BJ (cell line): Measurements from ENCODE around the gene ABCA13. TPM values are rescaled to one million over a fixed set of nuclear protein-coding genes. Genes with fewer than 3 reads are reported as not detected.

Source experiments
- CTCF ChIA-PET: fragments of 350-600 bp; formaldehyde crosslinking; extraction: SDS; loops from one replicate; lab custom pipeline; 2021; ENCODE audit warnings: antibody characterized with exemption, inconsistent platforms; lab: Yijun Ruan, JAX
- POLR2A ChIA-PET: fragments of 300-600 bp; sonication (Branson Sonifier 250); formaldehyde crosslinking; extraction: SDS; loops from one replicate; lab custom pipeline; 2021; ENCODE audit warnings: antibody characterized with exemption; lab: Charles Lee
- DNase-seq: peaks from one replicate; pipeline ENCODE4 v3.0.0-alpha.2; 2011; ENCODE audit warnings: low read depth
- H3K27me3 ChIP-seq: 2 replicates; pipeline ENCODE4 v1.6.0; 2011; ENCODE audit warnings: low read length; ENCODE audit not compliant: control insufficient read depth, insufficient read depth
- H3K36me3 ChIP-seq: 2 replicates; pipeline ENCODE4 v1.5.1; 2011; ENCODE audit warnings: low read length; ENCODE audit not compliant: control insufficient read depth, insufficient read depth
- H3K4me3 ChIP-seq: 2 replicates; pipeline ENCODE4 v1.5.1; 2011; ENCODE audit warnings: low read depth, mild to moderate bottlenecking, control low read depth, low read length
- CTCF ChIP-seq: IDR thresholded peaks from 2 replicates; pipeline ENCODE4 v1.5.1; 2011; ENCODE audit warnings: low read depth, mild to moderate bottlenecking, control low read depth, inconsistent platforms, low read length, moderate library complexity; ENCODE audit not compliant: insufficient read depth
- polyA plus RNA-seq: library from polyadenylated mRNA; depleted of rRNA; stranded (reverse); fragments of >200 nt; gene quantifications from 2 replicates; pipeline ENCODE4 v1.2.3, GENCODE V29; 2011

Gene ABCA13
- polyA plus RNA-seq, 1 experiment = 0.15 TPM

- no peaks in the 10 kb centered on the region for H3K27me3 ChIP-seq
- TF ChIP-seq CTCF = no peak
- no peaks in the 10 kb centered on the region for H3K36me3 ChIP-seq
- H3K4me3 ChIP-seq = no peak overlapping the region
- DNase-seq = no peak
- ChIA-PET POLR2A (no interaction called here), CTCF (no interaction called here)
Measured at GRCh38 chr7:48617508-48617907, 446.2 kb downstream of the ABCA13 start.

GRCh38 chr7:48617993-48618392 lies 446.7 kb downstream of the ABCA13 start:
- Histone ChIP-seq H3K36me3 (no peaks in the 10 kb centered on the region), H3K4me3 (no peak overlapping the region), H3K27me3 (no peaks in the 10 kb centered on the region)
- no peak for TF ChIP-seq CTCF
- DNase-seq = no peak
- ChIA-PET CTCF (no interaction called here), POLR2A (no interaction called here)

GRCh38 chr7:48621076-48621475 lies 449.8 kb downstream of the ABCA13 start:
- ChIA-PET POLR2A (no interaction called here), CTCF (no interaction called here)
- Histone ChIP-seq H3K4me3 (no peak overlapping the region), H3K27me3 (no peaks in the 10 kb centered on the region), H3K36me3 (no peaks in the 10 kb centered on the region)
- DNase-seq = no peak
- no peak for TF ChIP-seq CTCF

- DNase-seq = no peak
- H3K36me3 ChIP-seq = no peaks in the 10 kb centered on the region
- POLR2A ChIA-PET = no interaction called here
- no peaks in the 10 kb centered on the region for H3K27me3 ChIP-seq
- CTCF ChIA-PET = no interaction called here
- H3K4me3 ChIP-seq = no peak overlapping the region
- no peak for TF ChIP-seq CTCF
Measured at GRCh38 chr7:48627164-48627563, 455.9 kb downstream of the ABCA13 start.

- no peaks in the 10 kb centered on the region for H3K36me3 ChIP-seq
- POLR2A ChIA-PET = no interaction called here
- CTCF ChIA-PET = no interaction called here
- H3K4me3 ChIP-seq = no peak overlapping the region
- no peak for DNase-seq
- no peaks in the 10 kb centered on the region for H3K27me3 ChIP-seq
- TF ChIP-seq CTCF = no peak
Measured at GRCh38 chr7:48628793-48629349, 457.6 kb downstream of the ABCA13 start.
